ENCODE measurements around the gene MT2A.
"Not testable (repeated sequence)": the region's sequence is repeated elsewhere in the genome, so short reads cannot be mapped to it uniquely, and the experiment has no call there.

Gene MT2A

DNA sequence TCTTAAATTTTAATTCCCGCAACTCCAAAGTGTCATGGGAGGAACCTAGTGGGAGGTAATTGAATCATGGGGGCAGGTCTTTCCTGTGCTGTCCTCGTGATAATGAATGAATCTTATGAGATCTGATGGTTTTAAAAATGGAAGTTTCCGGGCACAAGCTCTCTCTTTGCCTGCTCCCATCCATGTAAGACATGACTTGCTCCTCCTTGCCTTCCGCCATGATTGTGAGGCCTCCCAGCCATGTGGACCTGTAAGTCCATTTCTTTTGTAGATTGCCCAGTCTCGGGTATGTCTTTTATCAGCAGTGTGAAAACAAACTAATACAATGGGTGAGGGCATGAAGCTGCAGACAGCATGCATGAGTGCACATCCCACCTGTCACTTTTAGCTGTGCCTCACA, 14.8 kb downstream of the MT2A start:
- DNase-seq: not testable (repeated sequence)

DNA sequence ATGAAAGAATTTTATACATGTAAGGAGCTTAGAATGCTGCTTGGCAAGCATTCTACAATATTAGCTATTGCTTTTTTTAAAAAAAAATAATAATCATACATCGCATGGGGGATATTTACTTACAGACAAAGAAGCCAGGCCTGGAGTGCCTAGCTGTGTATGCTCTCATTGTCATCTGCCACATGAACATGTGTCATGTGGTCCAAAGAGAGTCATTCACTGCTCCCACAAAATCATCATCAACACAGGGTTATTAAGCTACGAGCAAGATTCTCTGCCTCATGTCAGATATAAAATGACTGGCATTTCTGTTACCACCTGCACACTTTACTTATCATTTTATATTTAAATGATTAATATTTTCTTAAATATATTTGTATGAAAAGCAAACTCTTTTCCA, 15.3 kb downstream of the MT2A start:
- no peak for DNase-seq

GRCh38 chr16:56625140-56625942, 17.0 kb downstream of the MT2A start, which contains the start of gene MT1E:
Gene MT1E, plus strand, starts transcription at chr16:56625781. Its CDS starts 71 bp downstream, at chr16:56625852.
- DNase-seq: peak; percentile 85

DNA sequence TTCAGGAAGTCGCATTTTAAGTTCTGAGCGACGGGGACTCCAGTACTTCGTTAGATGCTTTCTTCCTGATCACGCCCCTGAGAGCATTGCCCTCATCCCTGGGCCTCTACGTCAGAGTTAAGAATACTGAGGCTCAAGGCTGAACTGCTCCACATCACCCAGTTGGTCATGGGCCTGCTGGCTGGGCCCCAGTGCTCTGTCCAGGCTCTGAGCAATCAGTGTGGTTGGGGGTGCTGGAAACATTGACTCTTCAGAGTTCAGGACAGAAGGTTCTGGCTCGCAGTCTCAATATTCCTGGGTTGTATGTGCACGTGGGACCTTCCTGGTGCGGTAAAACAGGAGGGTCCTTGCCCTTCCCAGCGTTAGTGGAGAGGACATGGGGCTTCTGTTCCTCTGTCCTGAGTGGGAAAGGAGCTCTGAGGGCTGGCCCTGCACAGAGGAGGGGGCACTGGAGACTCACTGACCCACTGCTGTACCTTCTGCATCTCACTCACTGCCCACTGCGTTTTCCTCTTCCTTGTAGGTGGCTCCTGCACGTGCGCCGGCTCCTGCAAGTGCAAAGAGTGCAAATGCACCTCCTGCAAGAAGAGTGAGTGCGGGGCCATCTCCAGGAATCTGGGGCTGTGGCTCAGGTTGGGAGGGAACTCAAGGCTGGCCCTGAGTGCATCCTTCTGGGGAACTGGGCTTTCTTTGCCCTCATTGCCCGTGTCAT, 17.7 kb downstream of the MT2A start:
- DNase-seq: peak; percentile 73

DNA sequence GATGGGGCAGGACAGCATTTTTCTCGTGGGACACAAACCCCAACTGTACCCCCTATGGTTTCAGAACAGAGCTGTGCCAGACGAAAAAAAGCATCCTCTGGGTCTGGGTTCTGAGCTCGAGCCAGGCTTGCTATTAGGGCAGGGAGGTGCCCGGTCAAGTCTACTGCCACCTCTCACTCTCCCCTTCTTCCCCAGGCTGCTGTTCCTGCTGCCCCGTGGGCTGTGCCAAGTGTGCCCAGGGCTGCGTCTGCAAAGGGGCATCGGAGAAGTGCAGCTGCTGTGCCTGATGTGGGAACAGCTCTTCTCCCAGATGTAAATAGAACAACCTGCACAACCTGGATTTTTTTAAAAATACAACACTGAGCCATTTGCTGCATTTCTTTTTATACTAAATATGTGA, 18.3 kb downstream of the MT2A start:
- DNase-seq: no peak

DNA sequence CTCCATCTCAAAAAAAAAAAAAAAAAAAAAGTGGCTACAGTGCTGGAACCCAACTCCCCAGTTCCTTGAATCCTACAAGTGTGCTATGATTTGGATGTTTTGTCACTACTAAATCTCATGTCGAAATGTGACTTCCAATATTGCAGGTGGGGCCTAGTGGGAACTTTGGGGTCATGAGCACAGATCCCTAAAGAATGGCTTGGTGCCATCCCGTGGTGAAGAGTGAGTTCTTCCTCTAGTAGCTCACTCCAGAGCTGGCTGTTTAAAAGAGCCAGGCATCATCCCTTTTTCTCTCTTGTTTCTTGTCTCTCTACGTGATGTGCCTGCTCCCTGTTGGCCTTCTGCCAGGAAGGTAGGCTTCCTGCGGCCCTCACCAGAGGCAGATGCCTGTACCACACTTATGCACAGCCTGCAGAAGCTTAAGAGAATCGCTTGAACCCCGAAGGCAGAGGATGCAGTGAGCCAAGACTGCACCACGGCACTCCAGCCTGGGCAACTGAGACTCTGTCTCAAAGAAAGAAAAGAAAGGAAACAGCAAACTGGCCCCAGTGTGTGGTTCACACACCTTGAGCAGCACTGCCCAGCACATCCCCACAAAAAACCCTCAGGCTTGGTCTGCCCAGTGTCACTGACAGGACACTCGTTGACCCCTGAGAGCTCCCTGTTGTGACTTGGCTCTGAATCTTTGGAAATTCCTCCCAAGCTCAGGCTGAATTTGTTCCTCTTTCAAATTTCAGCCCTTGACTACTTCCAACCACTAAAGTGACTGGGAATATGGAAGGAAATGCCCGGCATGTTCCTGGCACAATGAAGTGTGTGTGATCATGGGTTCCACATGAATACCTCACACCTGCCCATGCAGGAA, 20.3 kb downstream of the MT2A start:
- peak; percentile 13 for DNase-seq

GRCh38 chr16:56629531-56629930, 21.1 kb downstream of the MT2A start:
- DNase-seq: no peak

DNA sequence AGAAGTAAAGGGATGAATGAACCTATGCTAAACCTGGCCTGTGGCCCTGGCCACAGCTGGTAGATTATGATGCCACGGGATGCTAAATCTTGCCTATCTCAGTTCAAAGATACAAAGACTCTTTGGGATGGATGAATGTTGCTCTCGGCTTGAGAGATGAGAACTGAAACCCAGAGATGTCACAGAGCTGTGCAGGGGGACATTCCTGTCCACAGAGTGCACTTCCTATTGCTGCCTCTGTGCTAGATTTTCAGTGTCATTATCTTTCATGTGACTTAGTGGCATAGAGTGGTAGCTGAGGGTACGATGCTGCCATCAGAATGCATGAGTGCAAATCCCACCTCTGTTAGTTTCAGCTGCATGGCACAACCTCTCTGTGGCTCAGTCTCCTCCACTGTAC, 21.8 kb downstream of the MT2A start:
- no peak for DNase-seq

DNA sequence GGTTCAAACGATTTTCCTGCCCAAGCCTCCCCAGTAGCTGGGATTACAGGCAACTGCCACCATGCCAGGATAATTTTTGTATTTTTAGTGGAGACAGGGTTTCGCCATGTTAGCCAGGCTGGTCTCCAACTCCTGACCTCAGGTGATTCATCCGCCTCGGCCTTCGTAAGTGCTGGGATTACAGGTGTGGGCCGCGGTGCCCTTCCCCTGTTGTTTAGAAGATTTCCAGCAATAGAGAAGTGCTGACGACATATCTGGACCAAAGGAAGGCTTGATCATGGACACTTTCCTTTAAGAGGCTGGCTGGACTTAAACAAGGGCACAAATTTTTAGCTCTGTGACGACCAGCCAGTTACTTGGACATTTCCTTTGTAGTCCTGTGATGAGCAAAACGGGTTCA, 22.8 kb downstream of the MT2A start:
- no peak for DNase-seq

- DNase-seq: no peak
Measured at GRCh38 chr16:56631832-56632155, 23.4 kb downstream of the MT2A start.

DNA sequence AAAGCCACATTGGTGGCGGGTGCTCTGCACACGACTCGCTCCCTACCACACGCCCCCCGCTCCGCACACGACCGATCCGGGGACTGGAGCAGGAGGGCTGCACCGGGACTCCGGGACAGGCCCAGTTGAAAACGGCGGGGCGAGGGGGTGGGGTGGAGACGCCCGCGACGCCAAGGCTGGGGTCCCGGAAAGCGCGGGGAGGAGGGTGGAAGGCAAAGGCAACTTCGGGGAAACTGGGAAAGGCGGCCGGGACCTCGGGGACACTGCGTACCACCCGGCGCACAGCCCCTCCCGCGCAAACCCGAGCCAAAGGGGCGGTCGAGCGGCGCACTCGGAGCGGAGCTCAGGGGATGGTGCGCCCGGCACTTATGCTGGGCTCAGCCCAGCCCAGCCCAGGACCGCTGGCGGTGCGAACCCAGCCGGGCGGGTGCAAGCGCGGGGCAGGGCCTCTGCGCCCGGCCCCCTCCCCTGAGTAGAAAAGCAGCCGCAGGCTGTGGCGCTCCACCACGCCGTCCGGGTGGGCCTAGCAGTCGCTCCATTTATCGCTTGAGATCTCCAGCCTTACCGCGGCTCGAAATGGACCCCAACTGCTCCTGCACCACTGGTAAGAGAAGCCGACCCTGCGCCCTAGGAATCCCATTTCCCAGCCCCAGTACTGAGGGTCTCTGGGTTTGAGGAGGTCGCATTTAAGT, 23.9 kb downstream of the MT2A start, which contains the start of gene MT1M:
Gene MT1M, plus strand, starts transcription at position 504 of the 692 bp plus-strand sequence. Its CDS starts 73 bp downstream, at position 577.
- DNase-seq: peak; percentile 28

- no peak for DNase-seq
Measured at GRCh38 chr16:56632848-56633365, 24.5 kb downstream of the MT2A start.

DNA sequence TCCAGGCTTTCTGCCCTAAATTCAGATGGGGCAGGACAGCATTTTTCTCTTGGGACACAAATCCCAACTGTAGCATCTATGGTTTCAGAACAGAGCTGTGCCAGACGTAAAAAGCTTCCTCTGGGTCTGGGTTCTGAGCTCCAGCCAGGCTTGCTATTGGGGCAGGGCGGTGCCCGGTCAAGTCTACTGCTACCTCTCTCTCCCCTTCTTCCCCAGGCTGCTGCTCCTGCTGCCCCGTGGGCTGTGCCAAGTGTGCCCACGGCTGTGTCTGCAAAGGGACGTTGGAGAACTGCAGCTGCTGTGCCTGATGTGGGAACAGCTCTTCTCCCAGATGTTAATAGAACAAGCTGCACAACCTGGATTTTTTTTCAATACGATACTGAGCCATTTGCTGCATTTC, 25.2 kb downstream of the MT2A start:
- no peak for DNase-seq

- no peak for DNase-seq
Measured at GRCh38 chr16:56634715-56635440, 26.5 kb downstream of the MT2A start.

DNA sequence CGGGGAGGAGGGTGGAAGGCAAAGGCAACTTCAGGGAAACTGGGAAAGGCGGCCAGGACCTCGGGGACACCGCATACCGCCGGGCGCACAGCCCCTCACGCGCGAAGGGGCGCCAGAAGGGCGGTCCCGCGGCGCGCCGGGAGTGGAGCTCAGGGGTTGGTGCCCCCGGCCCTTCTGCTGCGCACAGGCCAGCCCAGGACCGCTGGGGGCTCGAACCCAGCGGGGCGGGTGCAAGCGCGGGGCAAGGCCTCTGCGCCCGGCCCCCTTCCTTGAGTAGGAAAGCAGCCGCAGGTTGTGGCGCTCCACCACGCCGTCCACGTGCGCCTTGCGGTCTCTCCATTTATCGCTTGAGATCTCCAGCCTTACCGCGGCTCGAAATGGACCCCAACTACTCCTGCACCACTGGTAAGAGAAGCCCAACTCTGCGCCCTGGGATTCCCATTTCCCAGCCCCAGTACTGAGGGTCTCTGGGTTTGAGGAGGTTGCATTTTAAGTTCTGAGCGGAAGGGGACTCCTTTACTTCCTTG, 27.1 kb downstream of the MT2A start:
- no peak for DNase-seq

DNA sequence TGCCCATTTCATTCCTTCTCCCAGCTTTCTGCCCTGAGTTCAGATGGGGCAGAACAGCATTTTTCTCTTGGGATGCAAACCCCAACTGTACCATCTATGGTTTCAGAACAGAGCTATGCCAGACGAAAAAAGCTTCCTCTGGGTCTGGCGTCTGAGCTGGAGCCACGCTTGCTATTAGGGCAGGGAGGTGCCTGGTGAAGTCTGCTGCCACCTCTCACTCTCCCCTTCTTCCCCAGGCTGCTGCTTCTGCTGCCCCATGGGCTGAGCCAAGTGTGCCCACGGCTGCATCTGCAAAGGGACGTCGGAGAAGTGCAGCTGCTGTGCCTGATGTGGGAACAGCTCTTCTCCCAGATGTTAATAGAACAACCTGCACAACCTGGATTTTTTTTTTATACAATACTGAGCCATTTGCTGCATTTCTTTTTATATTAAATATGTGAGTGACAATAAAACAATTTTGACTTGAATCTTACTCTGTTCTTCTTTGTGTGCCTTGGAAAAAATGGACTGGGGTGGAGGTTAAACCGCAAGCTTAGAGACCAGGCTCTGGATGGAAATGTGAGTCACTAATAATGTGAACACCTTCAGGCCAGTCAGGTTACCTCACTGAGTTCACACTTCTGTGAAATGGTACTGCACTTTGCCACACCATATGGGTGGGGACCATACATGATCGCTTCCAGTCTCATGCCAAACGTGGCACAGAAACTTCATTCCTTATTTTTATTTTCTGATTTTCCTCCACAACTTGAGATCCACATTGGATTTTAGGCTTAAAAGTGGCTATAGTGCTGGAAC, 28.4 kb downstream of the MT2A start:
- DNase-seq: no peak

GRCh38 chr16:56637814-56638750, 29.7 kb downstream of the MT2A start, which contains the start of gene MT1A:
Gene MT1A, plus strand, starts transcription at chr16:56638666. Its CDS starts 73 bp downstream, at chr16:56638739.
- peak; percentile 59 for DNase-seq

DNA sequence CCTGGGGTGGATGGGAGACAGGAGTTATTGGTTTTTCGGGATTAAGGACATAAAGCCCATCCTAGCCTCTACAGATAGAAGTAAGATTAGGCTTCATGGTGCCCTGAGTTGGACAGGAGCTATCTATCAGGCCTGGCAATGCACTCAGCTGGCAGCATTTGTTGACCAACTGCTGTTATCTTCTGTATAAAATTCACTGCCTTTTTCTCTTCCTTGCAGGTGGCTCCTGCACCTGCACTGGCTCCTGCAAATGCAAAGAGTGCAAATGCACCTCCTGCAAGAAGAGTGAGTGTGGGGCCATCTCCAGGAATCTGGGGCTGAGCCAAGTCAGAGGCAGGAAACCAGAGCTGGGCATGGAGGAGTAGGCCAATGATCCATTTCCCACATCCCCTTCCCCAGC, 30.7 kb downstream of the MT2A start:
- DNase-seq: no peak

- DNase-seq: no peak
Measured at GRCh38 chr16:56640076-56640475, 31.7 kb downstream of the MT2A start.
